Activated CD8-positive, alpha-beta T cell treated with anti-CD3 and anti-CD28 coated beads for 36 hours (primary cell): ENCODE results near the gene TYW1B. TPM values are rescaled to one million over a fixed set of nuclear protein-coding genes. Genes with fewer than 3 reads are reported as not detected.
"Not testable (repeated sequence)": the region's sequence is repeated elsewhere in the genome, so short reads cannot be mapped to it uniquely, and the experiment has no call there.

Experiments used
- ATAC-seq: fragments of 200-7000 bp; cut with Tn5 transposase; one replicate; pipeline ENCODE4 v1.10.0; 2021; ENCODE audit warnings: mild to moderate bottlenecking, moderate library complexity
- CTCF ChIA-PET: fragments of 350-600 bp; sonication (Branson Sonifier 250); formaldehyde crosslinking; loops from one replicate; lab custom pipeline; 2021; ENCODE audit warnings: antibody characterized with exemption; lab: Charles Lee
- POLR2A ChIA-PET: fragments of 350-600 bp; sonication (Branson Sonifier 250); formaldehyde crosslinking; loops from one replicate; lab custom pipeline; 2021; ENCODE audit warnings: antibody characterized with exemption; lab: Charles Lee
- DNase-seq: peaks from one replicate; pipeline ENCODE4 v3.0.0-alpha.2; 2020
- H3K27ac Mint-ChIP-seq: one replicate; pipeline ENCODE4 v1.8.0; 2021; ENCODE audit warnings: mild to moderate bottlenecking, mixed read lengths
- H3K27me3 Mint-ChIP-seq: one replicate; pipeline ENCODE4 v1.8.0; 2021; ENCODE audit warnings: mixed read lengths
- H3K36me3 Mint-ChIP-seq: one replicate; pipeline ENCODE4 v1.8.0; 2021; ENCODE audit warnings: low read depth, mixed read lengths
- H3K4me1 Mint-ChIP-seq: one replicate; pipeline ENCODE4 v1.8.0; 2021; ENCODE audit warnings: low read depth, mixed read lengths
- H3K4me3 Mint-ChIP-seq: one replicate; pipeline ENCODE4 v1.8.0; 2021; ENCODE audit warnings: mild to moderate bottlenecking, moderate library complexity, mixed read lengths
- H3K9me3 Mint-ChIP-seq: one replicate; pipeline ENCODE4 v1.8.0; 2021; ENCODE audit warnings: mixed read lengths
- CTCF ChIP-seq: fragments of 200-600 bp; IDR thresholded peaks from one replicate; pipeline ENCODE4 v1.8.0; 2022; ENCODE audit warnings: antibody characterized with exemption, mild to moderate bottlenecking
- intact Hi-C: fragments of 100-400 bp; cut with micrococcal nuclease; formaldehyde crosslinking; loops from one replicate; pipeline ENCODE4 v1.10.0; 2022
- total RNA-seq, 2 experiments: library from RNA; stranded (reverse); gene quantifications; one replicate each; pipeline ENCODE4 v1.2.3, GENCODE V29; 2021

The TYW1B gene
- total RNA-seq, 2 experiments from 2014 or later, result 1.6 to 1.8 TPM

GRCh38 chr7:72753781-72754180 is 74.2 kb downstream of the TYW1B start:
- TF ChIP-seq CTCF, result no peak
- Mint-ChIP-seq H3K27ac (no peak overlapping the region), H3K9me3 (peaks cover 4% of the 10 kb centered on the region), H3K4me3 (no peak overlapping the region), H3K4me1 (no peaks in the 10 kb centered on the region), H3K36me3 (peaks cover 19% of the 10 kb centered on the region), H3K27me3 (no peaks in the 10 kb centered on the region)
- DNase-seq, result no peak
- ChIA-PET POLR2A (no interaction called here), CTCF (no interaction called here)
- intact Hi-C loops, result no loop called here
- ATAC-seq, result no peak

GRCh38 chr7:72753229-72753628 is 74.8 kb downstream of the TYW1B start:
- peaks cover 14% of the 10 kb centered on the region for H3K36me3 Mint-ChIP-seq
- DNase-seq, H3K27ac Mint-ChIP-seq, H3K9me3 Mint-ChIP-seq, ATAC-seq, POLR2A ChIA-PET, H3K4me3 Mint-ChIP-seq, H3K4me1 Mint-ChIP-seq, H3K27me3 Mint-ChIP-seq, intact Hi-C loops, CTCF ChIA-PET: not testable (repeated sequence)

- no peak for TF ChIP-seq CTCF
- no peak overlapping the region for H3K27ac Mint-ChIP-seq
- ChIA-PET POLR2A (no interaction called here), CTCF (no interaction called here)
- peaks cover 12% of the 10 kb centered on the region for H3K36me3 Mint-ChIP-seq
- intact Hi-C loops, result no loop called here
- H3K27me3 Mint-ChIP-seq, result no peaks in the 10 kb centered on the region
- ATAC-seq, result no peak
- H3K9me3 Mint-ChIP-seq, result no peaks in the 10 kb centered on the region
- H3K4me1 Mint-ChIP-seq, result no peaks in the 10 kb centered on the region
- DNase-seq, result no peak
- H3K4me3 Mint-ChIP-seq, result no peak overlapping the region
These were observed 76.0 kb downstream of the TYW1B start for GRCh38 chr7:72751978-72752377.

DNA sequence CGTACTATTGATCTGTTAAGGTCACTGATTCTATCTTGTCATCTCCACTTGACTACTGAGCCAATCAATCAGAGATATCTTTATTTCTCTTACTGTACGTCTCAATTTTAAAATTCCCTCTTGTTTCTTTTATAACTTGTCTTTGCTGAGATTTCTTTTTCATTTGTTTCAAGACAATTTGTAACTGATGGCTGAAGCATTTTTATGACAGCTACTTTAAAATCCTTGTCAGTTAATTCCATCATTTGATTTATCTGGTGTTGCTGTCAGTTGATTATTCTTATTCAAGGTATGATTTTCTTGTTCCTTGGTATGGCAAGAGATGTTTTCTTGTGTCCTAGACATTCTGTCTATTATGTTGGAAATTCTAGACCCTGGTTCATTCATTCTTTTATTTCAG is 76.6 kb downstream of the TYW1B start:
- POLR2A ChIA-PET, result no interaction called here
- Mint-ChIP-seq H3K9me3 (no peaks in the 10 kb centered on the region), H3K4me3 (no peak overlapping the region), H3K27me3 (no peaks in the 10 kb centered on the region), H3K27ac (no peak overlapping the region), H3K4me1 (no peaks in the 10 kb centered on the region), H3K36me3 (peaks cover 8% of the 10 kb centered on the region)
- DNase-seq, result no peak
- TF ChIP-seq CTCF, result no peak
- intact Hi-C loops, result no loop called here
- CTCF ChIA-PET, result no interaction called here
- ATAC-seq, result no peak

DNA sequence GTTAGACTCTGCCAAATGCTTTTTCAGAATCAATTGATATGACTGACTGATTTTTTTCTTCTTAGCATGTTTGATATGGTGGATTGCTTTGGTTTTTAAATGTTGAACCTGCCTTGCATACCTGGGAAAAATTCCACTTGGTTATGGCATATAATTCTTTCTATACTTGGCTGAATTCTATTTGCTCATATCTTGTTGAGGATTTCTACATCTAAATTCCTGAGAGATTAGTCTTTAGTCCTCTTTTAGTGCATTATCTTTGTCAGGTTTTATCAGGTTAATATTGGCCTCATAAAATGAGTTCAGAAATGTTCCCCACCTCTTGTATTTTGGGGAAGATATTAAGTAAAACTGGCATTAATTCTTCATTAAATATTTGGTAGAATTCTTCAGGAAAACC is 79.4 kb downstream of the TYW1B start:
- H3K36me3 Mint-ChIP-seq, result peaks cover 18% of the 10 kb centered on the region
- DNase-seq, H3K27ac Mint-ChIP-seq, H3K27me3 Mint-ChIP-seq, H3K4me1 Mint-ChIP-seq, H3K4me3 Mint-ChIP-seq, ATAC-seq, H3K9me3 Mint-ChIP-seq, POLR2A ChIA-PET, CTCF ChIA-PET, intact Hi-C loops: not testable (repeated sequence)

DNA sequence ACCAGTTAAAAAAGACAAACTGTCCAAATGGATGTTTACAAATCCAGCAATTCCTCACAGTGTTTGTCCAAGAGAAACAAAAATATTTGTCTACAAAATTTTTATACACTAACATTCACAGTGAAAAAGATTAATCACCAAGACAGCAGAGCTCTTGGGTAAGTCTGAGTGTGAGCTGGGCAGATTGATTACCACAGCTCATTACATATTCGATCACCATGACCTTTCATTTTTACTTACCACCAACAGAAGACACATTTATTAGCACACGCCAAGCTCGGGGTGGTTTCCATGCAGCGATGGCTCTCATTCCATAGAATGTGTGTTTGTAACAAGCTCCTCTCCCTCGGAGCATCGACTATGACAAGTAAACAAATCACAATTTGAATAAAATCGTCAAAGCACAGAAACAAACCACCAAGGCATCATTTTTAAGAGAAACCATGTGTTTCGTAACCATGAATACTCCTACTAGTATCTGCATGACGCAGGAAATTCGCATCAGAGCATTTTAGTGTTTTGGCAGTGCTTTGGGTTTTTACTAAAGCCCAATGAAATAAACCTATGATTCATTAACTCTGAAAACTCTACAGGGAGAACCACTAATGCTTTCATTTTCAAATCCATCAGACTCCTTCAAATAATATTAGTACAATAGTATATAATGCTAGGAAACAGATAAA is 83.6 kb downstream of the TYW1B start:
- not testable (repeated sequence) for ATAC-seq

DNA sequence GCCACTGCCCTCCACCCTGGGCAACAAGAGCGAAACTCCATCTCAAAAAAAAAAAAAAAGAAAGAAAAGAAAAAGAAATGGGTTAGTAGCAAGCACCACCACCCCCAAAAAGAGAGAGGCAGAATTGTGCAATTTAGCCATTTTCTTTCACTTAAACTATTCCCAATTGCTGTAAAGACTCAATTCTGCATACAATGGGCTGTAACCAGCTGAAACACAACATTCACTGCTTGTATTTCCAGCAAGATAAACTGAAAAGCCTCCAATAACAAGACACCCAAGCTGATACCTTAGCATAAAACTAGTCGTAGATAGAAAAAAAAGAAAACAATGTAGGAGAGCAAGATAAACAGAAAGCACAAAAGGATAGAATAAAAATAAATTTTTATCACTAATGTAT is 84.2 kb downstream of the TYW1B start:
- H3K27ac Mint-ChIP-seq, intact Hi-C loops, H3K4me1 Mint-ChIP-seq, H3K4me3 Mint-ChIP-seq, H3K27me3 Mint-ChIP-seq, POLR2A ChIA-PET, CTCF ChIA-PET, ATAC-seq, DNase-seq: not testable (repeated sequence)
- Mint-ChIP-seq H3K9me3 (peaks cover 21% of the 10 kb centered on the region), H3K36me3 (peaks cover 42% of the 10 kb centered on the region)

More for the DNA sequence above, 83.6 kb downstream of the TYW1B start:
- Mint-ChIP-seq H3K36me3 (peaks cover 42% of the 10 kb centered on the region), H3K9me3 (peaks cover 21% of the 10 kb centered on the region)
- POLR2A ChIA-PET, DNase-seq, H3K4me3 Mint-ChIP-seq, H3K27ac Mint-ChIP-seq, CTCF ChIA-PET, intact Hi-C loops, H3K27me3 Mint-ChIP-seq, H3K4me1 Mint-ChIP-seq: not testable (repeated sequence)

- H3K27me3 Mint-ChIP-seq, H3K4me3 Mint-ChIP-seq, H3K4me1 Mint-ChIP-seq, POLR2A ChIA-PET, H3K27ac Mint-ChIP-seq, DNase-seq, CTCF ChIA-PET, intact Hi-C loops, ATAC-seq: not testable (repeated sequence)
- Mint-ChIP-seq H3K9me3 (peaks cover 38% of the 10 kb centered on the region), H3K36me3 (peaks cover 55% of the 10 kb centered on the region)
These were observed 88.3 kb downstream of the TYW1B start for GRCh38 chr7:72739716-72740115.

DNA sequence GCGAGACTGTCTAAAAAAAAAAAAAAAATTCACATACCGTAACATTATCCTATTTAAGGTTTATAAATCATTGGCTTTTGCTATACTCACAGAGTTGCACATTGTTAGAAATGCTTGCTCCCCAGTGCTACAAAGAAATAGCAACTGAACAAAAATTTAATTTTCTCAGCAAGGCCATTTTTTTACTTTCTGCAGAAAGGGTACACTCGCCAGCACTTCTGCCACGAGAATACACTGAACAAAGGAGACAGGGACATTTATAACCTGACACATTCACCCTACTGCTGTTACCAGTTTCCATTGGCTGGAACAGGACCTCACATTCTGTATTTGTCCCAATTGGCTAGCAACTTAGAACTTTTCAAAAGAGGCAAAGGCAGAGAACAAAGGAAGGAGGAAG is 92.1 kb downstream of the TYW1B start:
- POLR2A ChIA-PET, result not testable (repeated sequence)

More for the DNA sequence above, 92.1 kb downstream of the TYW1B start:
- intact Hi-C loops, ATAC-seq, H3K27ac Mint-ChIP-seq, H3K4me3 Mint-ChIP-seq, DNase-seq, H3K4me1 Mint-ChIP-seq, CTCF ChIA-PET, H3K27me3 Mint-ChIP-seq: not testable (repeated sequence)
- H3K9me3 Mint-ChIP-seq, result peaks cover 36% of the 10 kb centered on the region
- peaks cover 54% of the 10 kb centered on the region for H3K36me3 Mint-ChIP-seq
